B cell (primary cell): Measurements from ENCODE around the gene FGFR3. TPM values are rescaled to one million over a fixed set of nuclear protein-coding genes. Genes with fewer than 3 reads are reported as not detected.

Experiments
- ATAC-seq: fragments of 200-7000 bp; cut with Tn5 transposase; one replicate; pipeline ENCODE4 v1.10.0; 2021; ENCODE audit warnings: low read depth, mild to moderate bottlenecking, moderate number of reproducible peaks, moderate library complexity
- CTCF ChIA-PET: fragments of 350-600 bp; sonication (Branson Sonifier 250); formaldehyde crosslinking; loops from one replicate; lab custom pipeline; 2021; ENCODE audit warnings: antibody characterized with exemption, inconsistent platforms; lab: Charles Lee
- POLR2A ChIA-PET: fragments of 350-600 bp; sonication (Branson Sonifier 250); formaldehyde crosslinking; loops from one replicate; lab custom pipeline; 2021; ENCODE audit warnings: antibody characterized with exemption; lab: Charles Lee
- DNase-seq: peaks from one replicate; pipeline ENCODE4 v3.0.0; 2013
- H2AFZ ChIP-seq: 2 replicates; pipeline ENCODE4 v1.6.1; 2012; ENCODE audit warnings: mild to moderate bottlenecking, low read depth, low read length; ENCODE audit not compliant: insufficient read depth, poor library complexity, severe bottlenecking
- H3K27ac ChIP-seq, 2 donors: 1 replicate in 1 of 2; 2 replicates in 1 of 2; pipeline ENCODE4 v1.5.1; 2012 to 2013; ENCODE audit warnings: low read length in 2 of 2, mild to moderate bottlenecking in 2 of 2, moderate library complexity in 1 of 2
- H3K27me3 ChIP-seq, 4 experiments: fragments of 200-600 bp in 1 of 4; sonication (generic) in 1 of 4; replicated peaks in 1 of 4; 1 replicate in 2 of 4; 2 replicates in 2 of 4; pipeline versions ENCODE4 v1.6.1 to v1.7.0; 2013 to 2016; ENCODE audit warnings: low read length in 3 of 4, mild to moderate bottlenecking in 2 of 4, mixed read lengths in 1 of 4, moderate library complexity in 1 of 4; ENCODE audit not compliant: insufficient read depth in 4 of 4, control insufficient read depth in 3 of 4; ENCODE audit errors: control extremely low read depth in 1 of 4
- H3K36me3 ChIP-seq, 2 experiments: replicated peaks in 1 of 2; 1 replicate in 1 of 2; 2 replicates in 1 of 2; pipeline versions ENCODE4 v1.6.1 to v1.7.1; 2013; ENCODE audit warnings: low read length in 1 of 2; ENCODE audit not compliant: insufficient read depth in 2 of 2, control insufficient read depth in 1 of 2; ENCODE audit errors: control extremely low read depth in 1 of 2, extremely low read depth in 1 of 2
- H3K4me1 ChIP-seq, 2 donors: fragments of 200-600 bp in 1 of 2; sonication (generic) in 1 of 2; 1 replicate in 1 of 2; 2 replicates in 1 of 2; pipeline versions ENCODE4 v1.5.1 to v1.6.1; 2013 to 2017; ENCODE audit warnings: low read length in 2 of 2; ENCODE audit not compliant: control insufficient read depth in 2 of 2, insufficient read depth in 2 of 2
- H3K4me2 ChIP-seq: replicated peaks from 2 replicates; pipeline ENCODE3; 2012; ENCODE audit warnings: mild to moderate bottlenecking, low read depth, low read length; ENCODE audit not compliant: poor library complexity, severe bottlenecking
- H3K4me3 ChIP-seq, 5 experiments: fragments of 200-600 bp in 1 of 5; sonication (generic) in 1 of 5; 1 replicate in 3 of 5; 2 replicates in 2 of 5; pipeline versions ENCODE4 v1.5.1 to v1.7.0; 2011 to 2016; ENCODE audit warnings: low read length in 4 of 5, mild to moderate bottlenecking in 4 of 5, low read depth in 2 of 5, control low read depth in 1 of 5, moderate library complexity in 1 of 5; ENCODE audit not compliant: insufficient read depth in 1 of 5; ENCODE audit errors: control extremely low read depth in 1 of 5, extremely low read depth in 1 of 5
- H3K79me2 ChIP-seq: fragments of 200-600 bp; sonication (generic); one replicate; pipeline ENCODE4 v1.6.0; 2016; ENCODE audit warnings: low read length; ENCODE audit not compliant: control insufficient read depth, insufficient read depth
- H3K9ac ChIP-seq: fragments of 200-600 bp; sonication (generic); 2 replicates; pipeline ENCODE4 v1.6.1; 2017; ENCODE audit warnings: mild to moderate bottlenecking, low read length, moderate library complexity
- H3K9me3 ChIP-seq, 3 donors: one replicate each; pipeline versions ENCODE4 v1.6.1 to v1.7.1; 2013; ENCODE audit warnings: low read length in 2 of 3; ENCODE audit not compliant: control insufficient read depth in 2 of 3, insufficient read depth in 1 of 3; ENCODE audit errors: control extremely low read depth in 1 of 3
- H4K20me1 ChIP-seq: 2 replicates; pipeline ENCODE4 v1.6.0; 2012; ENCODE audit warnings: mild to moderate bottlenecking, low read length; ENCODE audit not compliant: insufficient read depth, control insufficient read depth, poor library complexity, severe bottlenecking
- H3K27ac Mint-ChIP-seq: one replicate; pipeline ENCODE4 v1.8.0; 2021; ENCODE audit warnings: mixed read lengths
- H3K27me3 Mint-ChIP-seq: one replicate; pipeline ENCODE4 v1.8.0; 2021; ENCODE audit warnings: mixed read lengths
- H3K4me1 Mint-ChIP-seq: one replicate; pipeline ENCODE4 v1.8.0; 2021; ENCODE audit warnings: mixed read lengths
- H3K4me3 Mint-ChIP-seq: one replicate; pipeline ENCODE4 v1.8.0; 2021; ENCODE audit warnings: mixed read lengths
- H3K9me3 Mint-ChIP-seq: one replicate; pipeline ENCODE4 v1.8.0; 2022; ENCODE audit warnings: mixed read lengths; ENCODE audit not compliant: insufficient read depth
- EZH2 ChIP-seq: IDR thresholded peaks from 2 replicates; pipeline ENCODE4 v1.6.1; 2012; ENCODE audit warnings: borderline replicate concordance, low read depth, mild to moderate bottlenecking, moderate library complexity, low read length; ENCODE audit not compliant: insufficient read depth, poor library complexity, severe bottlenecking
- WGBS: methylation state at CpG from one replicate; pipeline ENCODE4 v1.1.5; 2013; ENCODE audit warnings: missing lambda C conversion rate; ENCODE audit not compliant: insufficient coverage; 5-methylcytosine and 5-hydroxymethylcytosine counted together
- intact Hi-C: fragments of 100-400 bp; cut with micrococcal nuclease; formaldehyde crosslinking; loops from one replicate; pipeline ENCODE4 v1.10.0; 2022
- polyA plus RNA-seq: library from polyadenylated mRNA; depleted of rRNA; stranded (reverse); fragments of >200 nt; gene quantifications from 2 replicates; pipeline ENCODE4 v1.2.3, GENCODE V29; 2012
- total RNA-seq, 2 donors: library from RNA; stranded (reverse); fragments of 120-200 nt in 1 of 2; gene quantifications; 1 replicate in 1 of 2; 2 replicates in 1 of 2; pipeline versions ENCODE4 v1.2.3 to v1.2.4, GENCODE V29; 2013 to 2022
- TF ChIP-seq, protein P1 (sequence below): fragments of 200-600 bp; IDR thresholded peaks from one replicate; pipeline ENCODE4 v1.8.0; 2022; ENCODE audit warnings: antibody characterized with exemption, mild to moderate bottlenecking

FGFR3 gene
- total and polyA plus RNA-seq, 2 donors (not counting 1 experiment from before 2014, with no cell fraction given): not detected

GRCh38 chr4:1754336-1754735 lies 38.8 kb upstream of the FGFR3 start:
- Histone ChIP-seq H2AFZ (no peak overlapping the region), H3K36me3 (no peaks in the 10 kb centered on the region), H3K4me3 (no peak overlapping the region), H3K9ac (no peak overlapping the region), H3K9me3 (no peaks in the 10 kb centered on the region), H3K27ac (no peak overlapping the region), H3K79me2 (no peaks in the 10 kb centered on the region), H4K20me1 (no peaks in the 10 kb centered on the region), H3K4me2 (no peak overlapping the region), H3K27me3 (peaks cover 0 to 9% (median 0%) of the 10 kb centered on the region in 4 experiments), H3K4me1 (peaks cover 11 to 16% of the 10 kb centered on the region in 2 donors)
- no peaks in the 10 kb centered on the region for H3K27me3 Mint-ChIP-seq
- intact Hi-C loops: no loop called here
- ChIA-PET POLR2A (no interaction called here), CTCF (interaction anchor here (1.0 kb wide), 1 partner anchor 24 kb away, joined by 3 read pairs; no protein-coding TSS in a partner anchor)
- no peak overlapping the region for H3K27ac Mint-ChIP-seq
- TF ChIP-seq EZH2: no peak
- TF ChIP-seq, protein P1, sequence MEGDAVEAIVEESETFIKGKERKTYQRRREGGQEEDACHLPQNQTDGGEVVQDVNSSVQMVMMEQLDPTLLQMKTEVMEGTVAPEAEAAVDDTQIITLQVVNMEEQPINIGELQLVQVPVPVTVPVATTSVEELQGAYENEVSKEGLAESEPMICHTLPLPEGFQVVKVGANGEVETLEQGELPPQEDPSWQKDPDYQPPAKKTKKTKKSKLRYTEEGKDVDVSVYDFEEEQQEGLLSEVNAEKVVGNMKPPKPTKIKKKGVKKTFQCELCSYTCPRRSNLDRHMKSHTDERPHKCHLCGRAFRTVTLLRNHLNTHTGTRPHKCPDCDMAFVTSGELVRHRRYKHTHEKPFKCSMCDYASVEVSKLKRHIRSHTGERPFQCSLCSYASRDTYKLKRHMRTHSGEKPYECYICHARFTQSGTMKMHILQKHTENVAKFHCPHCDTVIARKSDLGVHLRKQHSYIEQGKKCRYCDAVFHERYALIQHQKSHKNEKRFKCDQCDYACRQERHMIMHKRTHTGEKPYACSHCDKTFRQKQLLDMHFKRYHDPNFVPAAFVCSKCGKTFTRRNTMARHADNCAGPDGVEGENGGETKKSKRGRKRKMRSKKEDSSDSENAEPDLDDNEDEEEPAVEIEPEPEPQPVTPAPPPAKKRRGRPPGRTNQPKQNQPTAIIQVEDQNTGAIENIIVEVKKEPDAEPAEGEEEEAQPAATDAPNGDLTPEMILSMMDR: no peak
- 48% methylated on average over 5 of the region's 5 CpGs for WGBS
- H3K9me3 Mint-ChIP-seq: no peaks in the 10 kb centered on the region
- H3K4me1 Mint-ChIP-seq: peaks cover 7% of the 10 kb centered on the region
- DNase-seq (no peak), ATAC-seq (no peak)
- H3K4me3 Mint-ChIP-seq: no peak overlapping the region

- TF ChIP-seq, protein P1: no peak
- TF ChIP-seq EZH2: no peak
- peaks cover 0 to 9% (median 0%) of the 10 kb centered on the region in 4 experiments for H3K27me3 ChIP-seq
- no peak overlapping the region for H3K4me2 ChIP-seq
- peaks cover 11 to 16% of the 10 kb centered on the region in 2 donors for H3K4me1 ChIP-seq
- intact Hi-C loops: no loop called here
- ATAC-seq (no peak), DNase-seq (no peak)
- no peak overlapping the region for H3K27ac ChIP-seq
- no peaks in the 10 kb centered on the region for H3K79me2 ChIP-seq
- Mint-ChIP-seq H3K27me3 (no peaks in the 10 kb centered on the region), H3K4me1 (peaks cover 5% of the 10 kb centered on the region), H3K4me3 (no peak overlapping the region), H3K27ac (no peak overlapping the region), H3K9me3 (no peaks in the 10 kb centered on the region)
- no peaks in the 10 kb centered on the region for H3K36me3 ChIP-seq
- no peaks in the 10 kb centered on the region for H4K20me1 ChIP-seq
- H3K4me3 ChIP-seq: no peak overlapping the region
- no peak overlapping the region for H2AFZ ChIP-seq
- ChIA-PET POLR2A (no interaction called here), CTCF (interaction anchor here (0.7 to 1.0 kb wide), 2 partner anchors 11 to 25 kb away, joined by 3 to 4 read pairs; no protein-coding TSS in a partner anchor)
- H3K9ac ChIP-seq: no peak overlapping the region
- H3K9me3 ChIP-seq: no peaks in the 10 kb centered on the region
- 86% methylated on average over 10 of the region's 17 CpGs for WGBS
These were observed 37.8 kb upstream of the FGFR3 start for GRCh38 chr4:1755297-1755696.
